ENCODE measurements around the gene CACNA2D3.

The CACNA2D3 gene

DNA sequence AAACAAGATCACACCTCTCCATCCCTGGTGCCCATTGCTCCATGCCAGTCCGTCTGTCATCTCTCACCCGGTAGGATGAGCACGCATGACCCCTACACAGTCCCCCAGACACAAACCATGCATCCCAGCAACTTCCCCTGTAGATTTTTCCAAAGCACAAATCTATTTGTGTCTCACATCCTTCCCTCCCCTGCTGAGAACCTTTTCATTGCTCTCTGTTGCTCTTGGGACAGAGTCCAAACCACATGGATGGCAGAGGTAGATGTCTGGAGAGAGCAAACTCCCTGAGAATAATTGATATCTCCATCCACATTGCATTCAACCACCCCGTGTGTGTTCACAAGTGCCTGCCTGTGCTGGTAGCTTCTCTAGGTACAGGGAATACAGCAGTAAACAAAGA lies 835.4 kb downstream of the CACNA2D3 start:
- H3K56ac ChIP-seq (ENCODE audit: low read length) = no peak overlapping the region
- H3K79me2 ChIP-seq (ENCODE audit: control insufficient read depth, insufficient read depth, low read length) = no peaks in the 10 kb centered on the region
- H4K5ac ChIP-seq (ENCODE audit: low read length) = no peak overlapping the region
- no peak overlapping the region for H2BK120ac ChIP-seq (ENCODE audit: low read depth, low read length)
- no peak overlapping the region for H3K27ac ChIP-seq (ENCODE audit: low read depth, low read length)
- no peak overlapping the region for H3K4me2 ChIP-seq (ENCODE audit: low read length)
- no peak for DNase-seq
- no peak overlapping the region for H3K23ac ChIP-seq (ENCODE audit: low read length)
- H4K8ac ChIP-seq (ENCODE audit: low read depth, low read length) = no peak overlapping the region
- H3K4me1 ChIP-seq (ENCODE audit: control insufficient read depth, low read depth, low read length) = peaks cover 11% of the 10 kb centered on the region
- H3K79me1 ChIP-seq (ENCODE audit: low read length) = no peaks in the 10 kb centered on the region
- no peak overlapping the region for H2BK5ac ChIP-seq (ENCODE audit: low read length)
- no peak overlapping the region for H3K18ac ChIP-seq (ENCODE audit: low read length)
- H2AK5ac ChIP-seq (ENCODE audit: low read length) = no peak overlapping the region
- no peak overlapping the region for H2BK15ac ChIP-seq (replicated peaks; ENCODE audit: low read depth)
- no peak overlapping the region for H3K9ac ChIP-seq (ENCODE audit: low read length)
- H3K27me3 ChIP-seq (ENCODE audit: insufficient read depth, low read length, poor library complexity) = no peaks in the 10 kb centered on the region
- no peaks in the 10 kb centered on the region for H3K36me3 ChIP-seq (ENCODE audit: control insufficient read depth, insufficient read depth, low read length)
- no peak overlapping the region for H3K4me3 ChIP-seq (ENCODE audit: low read length)
- no peak overlapping the region for H3K4ac ChIP-seq (ENCODE audit: low read depth, low read length)
- no CpG with 5 or more reads among the region's 4 CpGs for WGBS (ENCODE audit: extremely low coverage, insufficient coverage, low lambda C conversion rate)

DNA sequence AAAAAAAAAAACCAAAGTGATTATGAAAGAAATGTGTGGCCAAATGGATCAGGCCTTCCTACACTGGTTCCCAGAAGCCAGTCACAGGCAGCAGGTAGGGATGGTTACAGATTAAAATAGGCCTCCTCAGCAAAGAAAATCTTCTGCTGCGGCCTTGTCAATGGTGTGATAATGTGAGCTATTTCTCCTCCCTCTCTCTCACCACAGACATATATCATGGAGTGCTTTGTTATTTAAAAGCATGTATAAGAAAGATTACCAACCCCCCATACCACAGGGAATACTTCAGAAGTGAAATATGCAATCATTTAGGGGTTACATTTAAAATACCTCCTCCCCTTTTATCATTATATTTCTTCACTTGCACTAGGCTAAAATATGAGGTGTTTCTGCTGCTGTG lies 837.7 kb downstream of the CACNA2D3 start:
- H3K36me3 ChIP-seq (ENCODE audit: control insufficient read depth, insufficient read depth, low read length) = no peaks in the 10 kb centered on the region
- H3K79me2 ChIP-seq (ENCODE audit: control insufficient read depth, insufficient read depth, low read length) = no peaks in the 10 kb centered on the region
- H3K23ac ChIP-seq (ENCODE audit: low read length) = no peak overlapping the region
- no peak overlapping the region for H2BK15ac ChIP-seq (replicated peaks; ENCODE audit: low read depth)
- no CpG with 5 or more reads among the region's 1 CpG for WGBS (ENCODE audit: extremely low coverage, insufficient coverage, low lambda C conversion rate)
- no peaks in the 10 kb centered on the region for H3K27me3 ChIP-seq (ENCODE audit: insufficient read depth, low read length, poor library complexity)
- no peak overlapping the region for H4K5ac ChIP-seq (ENCODE audit: low read length)
- no peak overlapping the region for H3K18ac ChIP-seq (ENCODE audit: low read length)
- no peak overlapping the region for H3K56ac ChIP-seq (ENCODE audit: low read length)
- H3K79me1 ChIP-seq (ENCODE audit: low read length) = no peaks in the 10 kb centered on the region
- no peak overlapping the region for H3K4me2 ChIP-seq (ENCODE audit: low read length)
- H3K27ac ChIP-seq (ENCODE audit: low read depth, low read length) = no peak overlapping the region
- H3K9ac ChIP-seq (ENCODE audit: low read length) = no peak overlapping the region
- H2AK5ac ChIP-seq (ENCODE audit: low read length) = no peak overlapping the region
- no peak overlapping the region for H4K8ac ChIP-seq (ENCODE audit: low read depth, low read length)
- H3K4me3 ChIP-seq (ENCODE audit: low read length) = no peak overlapping the region
- H2BK5ac ChIP-seq (ENCODE audit: low read length) = no peak overlapping the region
- no peak overlapping the region for H2BK120ac ChIP-seq (ENCODE audit: low read depth, low read length)
- H3K4me1 ChIP-seq (ENCODE audit: control insufficient read depth, low read depth, low read length) = peaks cover 12% of the 10 kb centered on the region
- DNase-seq = peak; percentile 25
- H3K4ac ChIP-seq (ENCODE audit: low read depth, low read length) = no peak overlapping the region

DNA sequence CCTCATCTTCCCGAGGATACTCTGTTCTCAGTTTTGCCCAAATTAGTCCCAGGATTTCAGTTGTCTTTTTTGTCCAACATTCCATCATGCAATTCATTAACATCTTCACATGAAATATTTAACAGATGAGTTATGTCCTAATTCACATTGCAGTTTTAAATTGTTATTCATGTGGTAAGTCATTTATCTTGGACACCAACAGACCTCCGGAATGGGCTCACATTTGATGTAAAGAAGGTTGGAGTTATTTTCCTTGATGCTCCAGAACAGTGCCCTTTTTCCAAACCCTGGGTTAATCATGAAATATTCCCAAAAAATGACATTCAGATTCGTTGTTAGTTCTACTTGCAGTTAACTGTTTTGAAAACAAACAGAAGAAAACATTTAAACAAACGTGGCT lies 838.3 kb downstream of the CACNA2D3 start:
- Histone ChIP-seq H3K4me2 (ENCODE audit: low read length) (no peak overlapping the region), H3K79me2 (ENCODE audit: control insufficient read depth, insufficient read depth, low read length) (no peaks in the 10 kb centered on the region), H3K27ac (ENCODE audit: low read depth, low read length) (no peak overlapping the region), H2BK5ac (ENCODE audit: low read length) (no peak overlapping the region), H2BK120ac (ENCODE audit: low read depth, low read length) (no peak overlapping the region), H3K9ac (ENCODE audit: low read length) (no peak overlapping the region), H3K4me3 (ENCODE audit: low read length) (no peak overlapping the region), H3K36me3 (ENCODE audit: control insufficient read depth, insufficient read depth, low read length) (no peaks in the 10 kb centered on the region), H2BK15ac (replicated peaks; ENCODE audit: low read depth) (peak overlapping the region; percentile 37), H3K23ac (ENCODE audit: low read length) (no peak overlapping the region), H3K4me1 (ENCODE audit: control insufficient read depth, low read depth, low read length) (peaks cover 13% of the 10 kb centered on the region), H3K27me3 (ENCODE audit: insufficient read depth, low read length, poor library complexity) (no peaks in the 10 kb centered on the region), H3K4ac (ENCODE audit: low read depth, low read length) (no peak overlapping the region), H3K18ac (ENCODE audit: low read length) (no peak overlapping the region), H2AK5ac (ENCODE audit: low read length) (no peak overlapping the region), H4K5ac (ENCODE audit: low read length) (no peak overlapping the region), H3K79me1 (ENCODE audit: low read length) (no peaks in the 10 kb centered on the region), H3K56ac (ENCODE audit: low read length) (no peak overlapping the region), H4K8ac (ENCODE audit: low read depth, low read length) (no peak overlapping the region)
- WGBS (ENCODE audit: extremely low coverage, insufficient coverage, low lambda C conversion rate) = no CpG with 5 or more reads among the region's 4 CpGs
- DNase-seq = no peak

DNA sequence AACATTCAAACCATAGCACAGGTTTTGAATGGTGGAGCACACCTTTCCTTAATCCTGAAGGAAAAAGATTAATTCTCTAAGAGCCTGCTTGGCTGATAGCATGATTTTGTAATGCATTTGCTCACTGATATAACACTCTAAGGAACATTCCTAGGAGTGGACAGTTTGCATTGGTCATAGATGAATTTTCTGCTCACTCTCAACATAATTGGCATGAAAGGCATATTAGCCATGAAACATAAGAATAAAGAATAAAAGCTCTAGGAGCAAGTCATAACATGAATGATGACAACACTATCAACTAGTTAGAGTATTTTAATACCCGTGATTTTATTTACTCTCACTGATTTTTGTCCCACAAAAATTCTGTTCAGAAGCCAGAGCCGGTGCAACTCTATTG lies 839.8 kb downstream of the CACNA2D3 start:
- Histone ChIP-seq H3K79me1 (ENCODE audit: low read length) (no peaks in the 10 kb centered on the region), H3K4ac (ENCODE audit: low read depth, low read length) (no peak overlapping the region), H3K56ac (ENCODE audit: low read length) (no peak overlapping the region), H2AK5ac (ENCODE audit: low read length) (no peak overlapping the region), H4K5ac (ENCODE audit: low read length) (no peak overlapping the region), H3K23ac (ENCODE audit: low read length) (no peak overlapping the region), H4K8ac (ENCODE audit: low read depth, low read length) (no peak overlapping the region), H3K4me3 (ENCODE audit: low read length) (no peak overlapping the region), H2BK120ac (ENCODE audit: low read depth, low read length) (no peak overlapping the region), H2BK5ac (ENCODE audit: low read length) (peak overlapping the region; percentile 6), H3K27ac (ENCODE audit: low read depth, low read length) (no peak overlapping the region), H3K4me2 (ENCODE audit: low read length) (no peak overlapping the region), H2BK15ac (replicated peaks; ENCODE audit: low read depth) (no peak overlapping the region), H3K79me2 (ENCODE audit: control insufficient read depth, insufficient read depth, low read length) (no peaks in the 10 kb centered on the region), H3K4me1 (ENCODE audit: control insufficient read depth, low read depth, low read length) (peaks cover 6% of the 10 kb centered on the region), H3K27me3 (ENCODE audit: insufficient read depth, low read length, poor library complexity) (no peaks in the 10 kb centered on the region), H3K36me3 (ENCODE audit: control insufficient read depth, insufficient read depth, low read length) (no peaks in the 10 kb centered on the region), H3K9ac (ENCODE audit: low read length) (no peak overlapping the region), H3K18ac (ENCODE audit: low read length) (no peak overlapping the region)
- WGBS (ENCODE audit: extremely low coverage, insufficient coverage, low lambda C conversion rate) = no CpG with 5 or more reads among the region's 2 CpGs
- DNase-seq = no peak

GRCh38 chr3:54963641-54964040 lies 841.3 kb downstream of the CACNA2D3 start:
- DNase-seq = peak; percentile 96
- H2BK15ac ChIP-seq (replicated peaks; ENCODE audit: low read depth) = no peak overlapping the region

GRCh38 chr3:54964081-54964480 lies 841.7 kb downstream of the CACNA2D3 start:
- Histone ChIP-seq H3K79me2 (ENCODE audit: control insufficient read depth, insufficient read depth, low read length) (no peaks in the 10 kb centered on the region), H3K36me3 (ENCODE audit: control insufficient read depth, insufficient read depth, low read length) (no peaks in the 10 kb centered on the region), H2BK15ac (replicated peaks; ENCODE audit: low read depth) (no peak overlapping the region), H4K5ac (ENCODE audit: low read length) (no peak overlapping the region), H3K27me3 (ENCODE audit: insufficient read depth, low read length, poor library complexity) (no peaks in the 10 kb centered on the region), H3K4me1 (ENCODE audit: control insufficient read depth, low read depth, low read length) (peaks cover 6% of the 10 kb centered on the region), H3K79me1 (ENCODE audit: low read length) (no peaks in the 10 kb centered on the region), H2BK120ac (ENCODE audit: low read depth, low read length) (peak overlapping the region; percentile 68), H3K23ac (ENCODE audit: low read length) (no peak overlapping the region), H2BK5ac (ENCODE audit: low read length) (peak overlapping the region; percentile 94), H3K4ac (ENCODE audit: low read depth, low read length) (peak overlapping the region; percentile 75), H3K4me3 (ENCODE audit: low read length) (no peak overlapping the region), H3K56ac (ENCODE audit: low read length) (peak overlapping the region; percentile 45), H4K8ac (ENCODE audit: low read depth, low read length) (no peak overlapping the region), H3K18ac (ENCODE audit: low read length) (peak overlapping the region; percentile 94), H3K9ac (ENCODE audit: low read length) (no peak overlapping the region), H3K4me2 (ENCODE audit: low read length) (no peak overlapping the region), H3K27ac (ENCODE audit: low read depth, low read length) (peak overlapping the region; percentile 90), H2AK5ac (ENCODE audit: low read length) (no peak overlapping the region)
- DNase-seq = peak; percentile 71
- WGBS (ENCODE audit: extremely low coverage, insufficient coverage, low lambda C conversion rate) = no CpG with 5 or more reads among the region's 3 CpGs

More at GRCh38 chr3:54963641-54964040, 841.3 kb downstream of the CACNA2D3 start:
- H3K56ac ChIP-seq (ENCODE audit: low read length) = no peak overlapping the region
- peaks cover 6% of the 10 kb centered on the region for H3K4me1 ChIP-seq (ENCODE audit: control insufficient read depth, low read depth, low read length)
- H2BK120ac ChIP-seq (ENCODE audit: low read depth, low read length) = peak overlapping the region; percentile 68
- H3K4ac ChIP-seq (ENCODE audit: low read depth, low read length) = no peak overlapping the region
- no peak overlapping the region for H3K4me2 ChIP-seq (ENCODE audit: low read length)
- no peak overlapping the region for H4K8ac ChIP-seq (ENCODE audit: low read depth, low read length)
- H3K23ac ChIP-seq (ENCODE audit: low read length) = no peak overlapping the region
- H3K18ac ChIP-seq (ENCODE audit: low read length) = no peak overlapping the region
- no peak overlapping the region for H3K9ac ChIP-seq (ENCODE audit: low read length)
- H2AK5ac ChIP-seq (ENCODE audit: low read length) = no peak overlapping the region
- H3K27me3 ChIP-seq (ENCODE audit: insufficient read depth, low read length, poor library complexity) = no peaks in the 10 kb centered on the region
- no peak overlapping the region for H3K4me3 ChIP-seq (ENCODE audit: low read length)
- H3K79me2 ChIP-seq (ENCODE audit: control insufficient read depth, insufficient read depth, low read length) = no peaks in the 10 kb centered on the region
- no peak overlapping the region for H4K5ac ChIP-seq (ENCODE audit: low read length)
- WGBS (ENCODE audit: extremely low coverage, insufficient coverage, low lambda C conversion rate) = no CpG with 5 or more reads among the region's 4 CpGs
- no peaks in the 10 kb centered on the region for H3K36me3 ChIP-seq (ENCODE audit: control insufficient read depth, insufficient read depth, low read length)
- no peaks in the 10 kb centered on the region for H3K79me1 ChIP-seq (ENCODE audit: low read length)
- no peak overlapping the region for H2BK5ac ChIP-seq (ENCODE audit: low read length)
- peak overlapping the region; percentile 90 for H3K27ac ChIP-seq (ENCODE audit: low read depth, low read length)
